Cerebellar nuclear complex (tissue), 1 donor: Measurements from ENCODE around the gene ZSCAN5C.
"Not testable (repeated sequence)": the region's sequence is repeated elsewhere in the genome, so short reads cannot be mapped to it uniquely, and the experiment has no call there.

Source experiments
- DNase-seq, 2 experiments: peaks; one replicate each; lab custom pipeline; 2025; lab: John Stamatoyannopoulos, UW

The ZSCAN5C gene

DNA sequence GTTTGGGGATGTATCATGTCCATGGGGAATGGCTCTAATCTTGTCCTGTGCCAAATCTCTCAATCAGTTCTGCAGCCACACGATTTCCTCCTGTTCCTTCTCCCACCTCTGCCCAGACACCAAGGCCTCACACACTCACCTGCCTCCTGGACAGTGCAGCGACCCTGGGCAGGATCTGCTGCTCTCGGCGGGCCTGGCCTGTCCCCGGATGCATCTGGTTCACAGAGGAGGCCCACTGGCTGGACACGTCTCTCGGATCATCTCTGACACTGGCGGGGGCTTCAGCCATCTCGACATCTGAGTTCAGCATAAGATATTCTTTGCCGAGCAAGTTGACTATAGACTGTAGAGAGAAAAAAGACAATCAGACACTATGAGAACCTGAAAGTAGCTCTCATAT lies 10.4 kb upstream of the ZSCAN5C start:
- DNase-seq, result no peak

DNA sequence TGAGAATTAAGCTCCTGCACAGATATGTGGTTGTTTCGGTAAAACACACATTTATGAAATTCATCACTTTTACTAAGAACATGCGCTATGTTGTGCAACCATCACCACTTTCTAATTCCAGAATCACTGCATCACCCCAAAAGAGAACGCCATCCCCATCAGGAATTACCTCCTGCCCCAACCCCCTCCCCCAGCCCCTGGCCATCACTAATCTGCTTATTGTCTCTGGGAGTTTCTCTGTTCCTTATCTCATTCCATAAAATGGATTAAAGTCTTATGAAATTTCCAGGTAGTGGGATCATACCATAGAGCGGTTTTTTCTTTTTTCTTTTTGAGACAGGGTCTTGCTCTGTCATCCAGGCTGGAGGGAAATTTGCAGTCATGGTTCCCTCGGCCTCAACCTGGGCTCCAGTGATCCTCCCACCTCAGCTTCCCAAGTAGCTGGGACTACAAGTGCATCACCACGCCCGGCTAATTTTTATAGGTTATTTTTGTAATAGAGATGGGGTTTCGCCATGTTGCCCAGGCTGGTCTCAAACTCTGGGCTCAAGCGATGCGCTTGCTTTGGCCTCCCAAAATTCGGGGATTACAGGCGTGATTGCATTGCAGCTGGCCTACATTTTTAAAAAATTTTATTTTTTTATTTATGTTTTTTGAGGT lies 8.0 kb upstream of the ZSCAN5C start:
- DNase-seq, result no peak

DNA sequence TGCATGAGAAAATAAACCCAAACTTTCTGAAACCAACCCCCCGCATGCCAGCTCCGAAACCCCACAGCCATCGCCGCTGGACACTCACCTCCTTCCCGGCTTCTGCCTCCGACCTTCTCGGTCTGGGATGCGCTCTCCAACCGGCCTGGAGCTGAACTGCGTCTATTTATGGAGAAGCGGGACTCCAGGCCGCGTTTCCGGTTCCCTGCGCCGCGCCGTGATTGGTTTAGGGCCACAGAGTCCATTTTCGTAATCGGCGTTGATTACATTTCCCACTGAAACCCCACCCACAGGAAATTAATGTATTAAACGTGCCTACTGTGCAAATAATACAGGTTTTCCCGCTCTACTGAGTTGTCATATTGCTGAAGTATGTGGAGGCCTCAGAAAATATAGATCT lies 4.4 kb upstream of the ZSCAN5C start, which contains the start of gene ZSCAN5B:
ZSCAN5B (minus strand) TSS at position 138 of the 400 bp plus-strand sequence. CDS start 4,731 bp downstream, outside the sequence.
- not testable (repeated sequence) for DNase-seq

DNA sequence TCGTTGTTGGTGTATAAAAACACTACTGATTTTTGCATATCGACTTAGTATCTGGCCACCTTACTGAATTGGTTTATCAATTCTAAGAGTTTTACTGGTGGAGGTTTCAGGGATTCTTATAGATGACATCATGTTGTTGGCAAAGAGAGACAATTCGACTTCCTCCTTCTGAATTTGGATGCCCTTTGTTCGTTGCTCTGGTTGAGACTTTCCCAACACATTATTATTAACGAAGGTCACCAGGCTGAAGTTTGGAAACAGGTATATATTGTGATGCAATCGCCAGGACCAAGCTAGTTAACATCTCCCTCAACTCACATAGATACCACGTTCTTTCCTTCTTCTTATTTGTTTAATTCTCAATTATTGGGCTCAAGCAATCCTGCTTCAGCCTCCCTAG lies 2.4 kb upstream of the ZSCAN5C start:
- no peak for DNase-seq

DNA sequence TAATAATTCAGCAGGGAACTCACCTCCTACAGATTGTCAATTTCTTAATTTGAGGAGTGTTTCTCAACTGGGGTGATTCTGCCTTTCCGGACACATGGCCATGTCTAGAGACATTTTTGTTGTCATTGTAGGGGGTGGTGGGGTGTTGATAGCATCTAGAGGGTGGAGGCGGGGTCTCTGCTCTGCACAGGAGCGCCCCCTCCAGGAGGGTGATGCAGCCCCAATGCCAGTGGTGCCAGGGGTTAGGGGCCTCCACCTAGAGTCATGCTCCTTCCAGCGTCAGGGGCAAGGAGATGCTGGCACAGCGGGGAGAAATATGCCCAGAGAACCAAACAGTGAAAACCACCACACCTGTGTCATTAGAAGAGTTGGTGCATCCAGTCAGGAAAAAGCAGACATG lies 5.5 kb downstream of the ZSCAN5C start:
- not testable (repeated sequence) for DNase-seq

DNA sequence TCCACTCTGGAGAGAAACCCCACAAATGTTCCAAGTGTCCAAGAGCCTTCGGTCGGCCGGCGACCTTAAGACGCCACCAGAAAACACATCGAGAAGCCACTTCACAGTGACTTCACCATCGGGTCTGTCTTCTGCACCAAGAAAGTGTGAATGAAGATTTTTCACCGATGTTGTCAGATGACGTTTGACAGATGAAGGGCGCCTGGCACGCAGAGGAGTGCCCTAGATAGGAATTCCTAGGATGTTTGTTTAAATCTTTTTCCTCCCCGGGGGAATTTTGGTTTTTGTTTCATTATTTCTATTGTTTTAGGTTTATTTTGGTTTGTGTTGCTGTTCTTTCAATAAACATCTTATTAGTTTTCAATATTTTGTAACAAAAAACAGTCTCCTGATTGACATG lies 7.0 kb downstream of the ZSCAN5C start:
- DNase-seq, result no peak

DNA sequence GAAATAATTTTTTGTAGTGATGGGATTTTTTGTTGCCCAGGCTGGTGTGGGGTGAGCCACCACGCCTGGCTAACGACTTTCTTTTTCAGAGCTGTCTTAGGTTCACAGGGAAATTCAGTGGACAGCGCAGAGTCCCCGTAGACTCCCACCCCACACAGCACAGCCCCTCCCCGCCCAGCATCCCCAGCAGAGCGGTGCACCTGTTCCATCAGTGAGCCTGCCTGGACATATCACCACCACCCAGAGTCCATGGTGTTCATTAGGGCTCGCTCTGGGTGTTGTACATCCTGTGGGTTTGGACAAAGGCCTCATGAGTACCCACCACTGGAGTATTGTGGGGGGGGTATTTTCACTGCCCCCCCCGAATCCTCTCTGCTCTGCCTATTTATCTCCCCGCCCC lies 8.0 kb downstream of the ZSCAN5C start:
- DNase-seq, result not testable (repeated sequence)

DNA sequence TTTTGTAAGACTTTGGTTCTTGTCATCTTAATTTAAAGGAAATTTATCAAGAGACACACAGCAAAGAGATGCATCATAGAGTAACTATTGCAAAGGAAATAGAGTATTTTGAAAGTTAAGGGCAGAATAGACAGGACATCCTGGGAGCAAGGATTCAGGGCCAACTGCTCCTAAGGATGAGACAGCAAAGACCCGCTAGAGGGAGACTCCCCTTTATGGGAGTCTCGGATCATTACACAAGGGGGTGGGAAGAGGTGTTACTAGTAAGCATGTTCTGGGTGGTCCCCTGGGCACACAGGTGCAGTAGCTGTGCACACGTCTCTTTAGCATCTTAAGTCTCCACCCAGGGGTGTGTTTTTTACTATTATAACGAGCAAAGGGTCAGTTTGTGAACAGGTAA lies 9.6 kb downstream of the ZSCAN5C start:
- no peak for DNase-seq

DNA sequence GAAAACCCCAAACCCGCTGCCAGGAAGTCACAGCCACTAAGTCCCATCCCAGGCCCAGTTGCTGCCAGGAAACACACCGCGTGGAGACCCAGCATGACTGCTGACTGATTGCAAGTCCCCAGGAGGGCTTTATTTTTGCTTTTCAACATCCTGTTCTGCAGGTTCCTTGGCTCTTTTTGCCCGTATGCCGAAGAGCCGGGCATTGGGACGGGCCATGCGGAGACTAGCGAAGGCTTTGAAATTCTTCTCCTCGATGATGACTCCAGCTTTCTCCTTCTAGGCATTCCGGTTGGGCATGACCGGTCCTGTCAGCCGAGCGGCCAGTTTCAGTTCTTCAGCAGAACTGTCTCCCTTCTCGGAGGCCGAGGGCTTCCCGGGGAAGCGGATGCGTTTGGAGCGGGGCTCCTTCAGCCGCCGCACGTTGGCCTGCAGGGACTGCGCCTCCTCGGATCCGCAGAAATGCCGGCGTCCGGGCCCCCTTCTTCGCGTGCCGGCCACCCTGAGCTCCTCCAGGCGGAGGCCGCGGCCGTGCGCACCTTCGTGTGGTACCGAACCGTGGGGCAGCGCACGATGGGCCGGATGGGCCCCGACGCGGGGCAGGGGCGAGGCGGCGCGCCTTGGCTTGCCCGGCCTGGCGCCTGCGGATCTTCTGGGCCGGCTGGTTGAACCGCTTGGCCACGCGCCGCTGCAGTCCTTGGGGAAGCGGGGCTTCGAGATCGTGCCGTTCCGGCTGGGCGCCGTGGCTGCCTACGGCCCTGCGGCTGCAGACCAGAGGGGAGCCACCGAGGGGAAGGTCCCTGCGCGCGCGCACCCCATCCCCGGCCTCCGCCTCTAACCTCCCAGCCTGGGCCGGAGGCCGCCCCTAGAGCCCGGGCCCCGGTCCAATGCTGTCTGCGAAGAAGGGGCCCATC lies 15.2 kb downstream of the ZSCAN5C start:
- DNase-seq, result no peak

DNA sequence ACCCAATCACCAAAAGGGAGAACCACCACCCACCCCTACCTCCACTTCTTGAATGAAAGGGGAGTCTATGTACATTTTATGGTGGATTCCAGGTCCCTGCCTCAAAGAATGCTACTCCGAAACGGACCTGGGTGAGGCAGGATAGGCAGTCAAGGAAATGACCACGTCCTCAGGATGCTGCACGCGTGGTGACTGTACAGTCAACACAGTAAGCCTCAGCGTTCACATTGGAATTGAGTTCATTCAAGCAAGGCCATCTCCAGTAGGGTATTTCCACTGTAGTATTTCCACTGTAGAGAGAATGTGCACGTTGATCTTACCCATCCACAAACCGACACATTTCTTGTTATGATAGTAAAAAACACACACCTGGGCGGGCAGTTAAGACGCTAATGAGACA lies 16.9 kb downstream of the ZSCAN5C start:
- DNase-seq, result no peak

DNA sequence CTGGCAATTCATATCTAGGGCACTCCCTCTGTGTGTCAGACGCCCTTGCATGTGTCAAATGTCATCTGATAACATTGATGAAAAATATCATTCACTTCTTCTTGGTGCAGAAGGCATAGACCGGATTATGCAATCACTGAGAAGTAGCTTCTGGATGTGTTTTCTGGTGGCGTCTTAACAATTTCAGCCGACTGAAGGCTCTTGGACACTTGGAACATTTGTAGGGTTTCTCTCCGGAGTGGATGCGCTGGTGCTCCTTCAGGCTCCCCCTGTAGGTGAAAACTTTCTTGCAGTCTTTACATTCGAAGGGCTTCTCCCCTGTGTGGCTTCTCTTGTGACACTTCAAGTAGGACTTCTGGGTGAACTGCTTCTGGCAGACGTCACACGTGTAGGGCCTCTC lies 19.4 kb downstream of the ZSCAN5C start:
- DNase-seq, result not testable (repeated sequence)

DNA sequence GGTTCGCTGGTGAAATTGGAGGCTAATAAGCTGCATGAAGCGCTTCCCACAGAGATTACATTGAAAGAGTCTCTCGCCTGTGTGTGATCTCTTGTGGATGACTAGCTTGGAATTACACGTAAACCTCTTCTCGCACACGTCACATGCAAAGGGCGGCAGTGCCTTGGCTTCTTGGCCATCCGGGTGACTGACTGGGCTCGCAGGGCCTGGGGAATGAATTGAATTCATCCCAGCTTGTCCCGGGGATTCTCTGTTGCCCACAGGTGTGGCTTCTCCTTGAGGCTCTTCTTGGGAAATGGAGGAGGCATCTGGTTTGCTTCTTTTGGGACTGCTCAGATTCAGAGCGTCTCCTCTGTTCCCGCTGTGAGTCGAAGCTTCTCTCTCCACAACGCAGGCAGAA lies 19.8 kb downstream of the ZSCAN5C start:
- DNase-seq, result no peak

DNA sequence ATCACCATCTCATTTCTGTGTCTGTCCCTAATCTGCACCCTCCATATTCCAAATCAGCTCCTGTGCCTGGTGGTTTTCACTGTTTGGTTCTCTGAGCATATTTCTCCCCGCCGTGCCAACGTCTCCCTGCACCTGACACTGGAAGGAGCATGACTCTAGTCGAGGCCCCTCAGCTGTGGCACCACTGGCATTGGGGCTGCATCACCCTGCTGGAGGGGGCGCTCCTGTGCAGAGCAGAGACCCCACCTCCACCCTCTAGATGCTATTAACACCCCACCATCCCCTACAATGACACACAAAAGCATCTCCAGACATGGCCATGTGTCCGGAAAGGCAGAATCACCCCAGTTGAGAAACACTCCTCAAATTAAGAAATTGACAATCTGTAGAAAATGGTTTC lies 20.8 kb downstream of the ZSCAN5C start:
- no peak for DNase-seq

DNA sequence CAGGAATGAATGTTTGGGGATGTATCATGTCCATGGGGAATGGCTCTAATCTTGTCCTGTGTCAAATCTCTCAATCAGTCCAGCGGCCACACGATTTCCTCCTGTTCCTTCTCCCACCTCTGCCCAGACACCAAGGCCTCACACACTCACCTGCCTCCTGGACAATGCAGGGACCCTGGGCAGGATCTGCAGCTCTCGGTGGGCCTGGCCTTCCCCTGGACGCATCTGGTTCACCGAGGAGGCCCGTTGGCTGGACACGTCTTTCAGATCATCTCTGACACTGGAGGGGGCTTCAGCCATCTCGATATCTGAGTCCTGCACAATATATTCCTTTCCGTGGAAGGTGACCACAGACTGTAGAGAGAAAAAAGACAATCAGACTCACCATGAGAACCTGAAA lies 21.4 kb downstream of the ZSCAN5C start:
- no peak for DNase-seq

DNA sequence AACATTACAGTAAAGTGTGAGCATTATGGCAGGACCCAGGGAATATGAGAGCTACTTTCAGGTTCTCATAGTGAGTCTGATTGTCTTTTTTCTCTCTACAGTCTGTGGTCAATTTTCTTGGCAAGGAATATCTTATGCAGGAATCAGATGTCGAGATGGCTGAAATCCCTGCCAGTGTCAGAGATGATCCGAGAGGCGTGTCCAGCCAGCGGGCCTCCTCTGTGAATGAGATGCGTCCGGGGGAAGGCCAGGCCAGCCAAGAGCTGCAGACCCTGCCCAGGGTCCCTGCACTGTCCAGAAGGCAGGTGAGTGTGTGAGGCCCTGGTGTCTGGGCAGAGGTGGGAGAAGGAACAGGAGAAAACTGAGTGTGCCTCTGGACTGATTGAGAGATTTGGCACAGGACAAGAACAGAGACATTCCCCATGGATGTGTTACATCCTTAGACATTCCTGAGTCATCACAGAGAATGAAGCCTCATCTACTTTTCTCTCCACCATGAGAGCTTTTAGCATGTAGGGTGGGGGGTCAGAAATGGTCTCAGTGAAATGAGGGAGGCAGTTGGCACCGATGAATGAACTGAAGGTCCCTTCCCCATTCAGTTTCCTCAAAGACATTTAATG lies 43.2 kb downstream of the ZSCAN5C start:
- no peak for DNase-seq

DNA sequence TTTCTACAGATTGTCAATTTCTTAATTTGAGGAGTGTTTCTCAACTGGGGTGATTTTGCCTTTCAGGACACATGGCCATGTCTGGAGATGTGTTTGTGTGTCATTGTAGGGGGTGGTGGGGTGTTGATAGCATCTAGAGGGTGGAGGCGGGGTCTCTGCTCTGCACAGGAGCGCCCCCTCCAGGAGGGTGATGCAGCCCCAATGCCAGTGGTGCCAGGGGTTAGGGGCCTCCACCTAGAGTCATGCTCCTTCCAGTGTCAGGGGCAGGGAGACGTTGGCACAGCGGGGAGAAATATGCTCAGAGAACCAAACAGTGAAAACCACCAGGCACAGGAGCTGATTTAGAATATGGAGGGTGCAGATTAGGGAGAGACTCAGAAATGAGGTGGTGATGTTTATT lies 43.7 kb downstream of the ZSCAN5C start:
- DNase-seq, result not testable (repeated sequence)

DNA sequence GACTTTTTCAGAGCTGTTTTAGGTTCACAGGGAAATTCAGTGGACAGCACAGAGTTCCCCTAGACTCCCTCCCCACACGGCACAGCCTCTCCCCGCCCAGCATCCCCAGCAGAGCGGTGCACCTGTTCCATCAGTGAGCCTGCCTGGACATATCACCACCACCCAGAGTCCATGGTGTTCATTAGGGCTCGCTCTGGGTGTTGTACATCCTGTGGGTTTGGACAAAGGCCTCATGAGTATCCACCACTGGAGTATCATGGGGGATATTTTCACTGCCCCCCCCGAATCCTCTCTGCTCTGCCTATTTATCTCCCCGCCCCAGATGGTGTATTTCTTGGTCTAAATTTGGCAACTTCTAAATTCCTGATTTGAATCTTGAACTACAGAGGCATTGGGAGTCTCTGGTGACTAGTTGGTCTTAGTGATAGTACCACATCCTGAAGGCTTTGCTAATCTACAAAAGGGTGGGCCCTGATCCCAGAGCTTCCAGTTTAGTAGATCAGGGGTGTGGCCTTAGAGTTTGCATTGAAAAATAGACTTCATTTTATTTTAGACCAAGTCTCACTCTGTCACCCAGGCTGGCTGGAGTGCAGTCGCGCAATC lies 46.8 kb downstream of the ZSCAN5C start:
- DNase-seq, result not testable (repeated sequence)

DNA sequence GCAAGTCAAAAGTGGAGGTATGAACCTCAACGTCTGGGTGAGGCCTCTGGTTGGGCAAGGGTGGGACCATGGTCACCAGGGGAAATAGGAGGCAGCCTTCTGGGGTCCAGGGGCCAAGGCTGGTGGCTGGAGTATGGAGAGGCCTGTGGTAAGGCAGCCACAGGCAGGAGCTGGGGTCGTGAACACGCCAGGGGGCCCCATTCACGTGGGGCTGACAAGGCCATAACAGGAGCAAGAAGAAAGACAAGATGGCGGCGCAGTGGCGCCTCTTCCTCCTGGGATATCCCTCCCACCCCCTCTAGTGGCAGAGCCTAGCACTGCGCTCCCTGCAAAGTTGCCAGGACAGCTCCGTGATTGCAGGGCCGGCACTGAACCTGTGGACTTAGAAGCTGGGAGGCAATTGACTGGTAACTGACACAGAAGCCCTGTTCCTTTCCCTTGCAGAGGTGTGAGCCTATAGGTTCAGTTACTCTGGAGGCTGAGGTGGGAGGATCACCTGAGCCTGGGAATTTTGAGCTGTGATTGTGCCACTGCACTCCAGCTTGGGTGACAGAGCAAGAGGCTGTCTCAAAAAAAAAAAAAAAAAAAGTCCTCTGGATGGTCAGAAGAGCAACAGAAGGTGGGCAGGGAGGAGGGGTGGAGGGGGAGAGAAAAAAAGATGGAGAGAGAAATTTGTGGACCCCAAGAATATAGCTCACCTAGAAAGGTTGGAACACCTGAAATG lies 50.8 kb downstream of the ZSCAN5C start:
- no peak for DNase-seq

DNA sequence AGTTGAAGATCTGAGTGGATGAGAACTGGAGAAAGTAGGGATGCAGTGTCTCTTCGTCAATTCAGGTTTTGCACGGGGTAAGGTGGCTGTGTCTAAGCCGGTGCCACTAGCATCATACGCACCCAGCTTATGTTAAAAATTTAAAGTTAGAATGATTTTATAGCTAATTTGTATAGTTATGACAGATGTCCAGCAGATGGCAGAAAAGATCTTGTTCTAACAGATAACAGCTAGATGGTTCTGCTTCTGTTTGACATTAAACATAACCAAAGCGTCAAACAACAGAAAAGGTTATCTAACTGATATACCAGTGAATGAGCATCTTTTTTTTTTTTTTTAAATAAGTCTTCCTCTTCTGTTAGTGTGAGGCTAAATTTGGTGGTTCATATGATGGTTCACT lies 51.7 kb downstream of the ZSCAN5C start:
- DNase-seq, result peak in 1 of 2 experiments; percentile 1

DNA sequence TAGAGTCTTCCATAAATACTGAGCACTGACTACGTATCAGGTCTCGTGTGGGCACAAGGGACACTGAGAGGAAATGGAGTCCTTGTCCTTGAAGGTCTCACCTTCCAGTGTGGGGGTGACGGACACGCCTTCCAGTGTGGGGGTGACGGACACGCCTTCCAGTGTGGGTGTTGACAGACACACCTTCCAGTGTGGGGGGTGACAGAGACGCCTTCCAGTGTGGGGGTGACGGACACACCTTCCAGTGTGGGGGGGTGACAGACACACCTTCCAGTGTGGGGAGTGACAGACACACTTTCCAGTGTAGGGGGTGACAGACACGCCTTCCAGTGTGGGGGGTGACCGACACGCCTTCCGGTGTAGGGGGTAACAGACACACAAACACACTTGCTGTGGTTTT lies 56.2 kb downstream of the ZSCAN5C start:
- no peak for DNase-seq
